Activated CD4-positive, alpha-beta T cell treated with anti-CD3 and anti-CD28 coated beads, Interleukin-2, amount 10 ng/mL, durations not matched to agents 7 days and 5 days (primary cell): ENCODE results near the gene LOXL3. TPM values are rescaled to one million over a fixed set of nuclear protein-coding genes. Genes with fewer than 3 reads are reported as not detected.

ENCODE experiments used
- CTCF ChIA-PET: fragments of 350-600 bp; sonication (Branson Sonifier 250); formaldehyde crosslinking; loops from one replicate; lab custom pipeline; 2021; ENCODE audit warnings: antibody characterized with exemption; lab: Charles Lee
- POLR2A ChIA-PET: fragments of 350-600 bp; sonication (Branson Sonifier 250); formaldehyde crosslinking; loops from one replicate; lab custom pipeline; 2021; ENCODE audit warnings: antibody characterized with exemption; lab: Charles Lee
- DNase-seq: peaks from one replicate; pipeline ENCODE4 v3.0.0-alpha.2; 2020
- H3K27ac Mint-ChIP-seq: one replicate; pipeline ENCODE4 v1.8.0; 2021; ENCODE audit warnings: mild to moderate bottlenecking, moderate library complexity, mixed read lengths
- H3K27me3 Mint-ChIP-seq: one replicate; pipeline ENCODE4 v1.8.0; 2021; ENCODE audit warnings: mixed read lengths
- H3K36me3 Mint-ChIP-seq: one replicate; pipeline ENCODE4 v1.8.0; 2021; ENCODE audit warnings: low read depth, mixed read lengths
- H3K4me1 Mint-ChIP-seq: one replicate; pipeline ENCODE4 v1.8.0; 2021; ENCODE audit warnings: mixed read lengths
- H3K4me3 Mint-ChIP-seq: one replicate; pipeline ENCODE4 v1.8.0; 2021; ENCODE audit warnings: mild to moderate bottlenecking, moderate library complexity, mixed read lengths
- H3K9me3 Mint-ChIP-seq: one replicate; pipeline ENCODE4 v1.8.0; 2021; ENCODE audit warnings: mixed read lengths
- total RNA-seq, 2 experiments: library from RNA; stranded (reverse); gene quantifications; one replicate each; pipeline ENCODE4 v1.2.3, GENCODE V29; 2021

The LOXL3 gene
- total RNA-seq, 2 experiments from 2014 or later: 0.12 to 0.15 TPM

- Mint-ChIP-seq H3K9me3 (peaks cover 5% of the 10 kb centered on the region), H3K36me3 (peaks cover 47% of the 10 kb centered on the region), H3K4me1 (peaks cover 57% of the 10 kb centered on the region), H3K27me3 (no peaks in the 10 kb centered on the region), H3K4me3 (peak within 1 kb of the TSS; percentile 98), H3K27ac (peak within 1 kb of the TSS; percentile 97)
- DNase-seq: peak; percentile 92
- POLR2A ChIA-PET: interaction anchor here (0.6 to 0.8 kb wide), 3 partner anchors 44 to 139 kb away, joined by 3 to 5 read pairs (median 3); partner anchors contain the start of gene INO80B
- CTCF ChIA-PET: interaction anchor here (0.5 to 3.6 kb wide), 23 partner anchors 9 to 280 kb away, joined by 3 to 16 read pairs (median 3); partner anchors contain the start of genes CCDC142, TTC31 and WBP1
Observed at GRCh38 chr2:74529357-74530238, 24.1 kb downstream of the LOXL3 start, which contains the start of the genes AUP1 and HTRA2. Gene AUP1, minus strand, starts transcription at chr2:74529706. Its CDS starts 77 bp downstream, at chr2:74529629. Gene HTRA2, plus strand, starts transcription at chr2:74529933. Its CDS starts 74 bp downstream, at chr2:74530007.

DNA sequence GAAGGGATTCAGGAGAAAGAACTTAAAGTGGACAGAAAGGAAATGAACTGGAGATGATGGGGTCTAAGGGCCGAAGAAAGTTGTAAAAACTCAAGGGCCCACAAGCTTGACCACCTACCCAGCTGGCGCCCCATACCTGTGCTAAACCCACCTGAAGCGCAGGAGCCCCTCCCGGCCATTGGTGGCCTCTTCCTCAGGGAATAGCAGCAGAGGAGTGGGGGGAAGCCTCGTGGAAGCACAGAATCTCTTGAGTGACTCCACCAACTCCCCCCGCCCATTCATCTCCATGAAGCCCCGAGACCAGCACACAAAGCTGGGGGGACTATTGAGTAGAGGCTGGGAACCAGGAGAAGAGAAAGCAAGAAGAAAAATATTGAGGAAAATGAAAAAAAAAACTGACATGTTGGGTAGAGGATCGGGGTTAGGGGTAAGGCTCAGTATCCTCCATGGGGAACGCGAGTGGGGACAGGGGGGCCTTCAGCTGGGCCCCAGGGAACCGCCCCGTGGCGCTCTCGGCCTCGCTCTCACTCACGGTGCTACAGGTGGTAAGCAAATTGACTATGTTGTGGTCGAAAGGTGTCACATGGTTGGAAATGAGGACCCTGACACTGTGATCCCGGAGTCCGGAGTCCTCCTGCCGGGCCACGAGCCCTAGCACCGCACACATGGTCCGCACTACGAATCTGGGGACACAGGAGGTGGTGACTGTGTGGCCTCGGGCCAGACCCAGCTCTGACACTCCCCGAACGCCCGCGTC, 25.0 kb downstream of the LOXL3 start:
- no peak for DNase-seq
- POLR2A ChIA-PET: interaction anchor here (0.8 kb wide), 1 partner anchor 138 kb away, joined by 5 read pairs; no protein-coding TSS in a partner anchor
- Mint-ChIP-seq H3K27ac (peak overlapping the region; percentile 97), H3K36me3 (peaks cover 47% of the 10 kb centered on the region), H3K4me1 (peaks cover 57% of the 10 kb centered on the region), H3K4me3 (peak overlapping the region; percentile 98), H3K27me3 (no peaks in the 10 kb centered on the region), H3K9me3 (peaks cover 5% of the 10 kb centered on the region)
- CTCF ChIA-PET: interaction anchor here (0.5 to 2.7 kb wide), 15 partner anchors 8 to 279 kb away, joined by 3 to 8 read pairs (median 3); partner anchors contain the start of genes CCDC142 and TTC31

- H3K36me3 Mint-ChIP-seq: peaks cover 47% of the 10 kb centered on the region
- H3K27ac Mint-ChIP-seq: peak overlapping the region; percentile 97
- peaks cover 5% of the 10 kb centered on the region for H3K9me3 Mint-ChIP-seq
- CTCF ChIA-PET: interaction anchor here (1.0 to 2.2 kb wide), 3 partner anchors 10 to 57 kb away, joined by 3 to 6 read pairs (median 5); no protein-coding TSS in a partner anchor
- DNase-seq: no peak
- peaks cover 56% of the 10 kb centered on the region for H3K4me1 Mint-ChIP-seq
- no peaks in the 10 kb centered on the region for H3K27me3 Mint-ChIP-seq
- H3K4me3 Mint-ChIP-seq: peak overlapping the region; percentile 98
- POLR2A ChIA-PET: no interaction called here
Observed at GRCh38 chr2:74527741-74528140, 26.0 kb downstream of the LOXL3 start.

GRCh38 chr2:74526649-74527230, 27.0 kb downstream of the LOXL3 start:
- Mint-ChIP-seq H3K4me3 (no peak overlapping the region), H3K4me1 (peaks cover 47% of the 10 kb centered on the region), H3K27me3 (peaks cover 5% of the 10 kb centered on the region), H3K27ac (no peak overlapping the region), H3K36me3 (peaks cover 39% of the 10 kb centered on the region), H3K9me3 (peaks cover 5% of the 10 kb centered on the region)
- DNase-seq: no peak
- POLR2A ChIA-PET: no interaction called here
- CTCF ChIA-PET: interaction anchor here (0.6 to 2.2 kb wide), 7 partner anchors 9 to 230 kb away, joined by 3 to 6 read pairs (median 4); partner anchors contain the start of genes CCDC142 and TTC31

GRCh38 chr2:74525717-74526648, 27.8 kb downstream of the LOXL3 start, which contains the start of gene DQX1:
Gene DQX1, minus strand, starts transcription at chr2:74526231. Its CDS starts 502 bp downstream, at chr2:74525729.
- CTCF ChIA-PET: interaction anchor here (0.6 to 2.2 kb wide), 6 partner anchors 8 to 230 kb away, joined by 3 to 6 read pairs (median 4); partner anchors contain the start of genes CCDC142 and TTC31
- Mint-ChIP-seq H3K36me3 (peaks cover 38% of the 10 kb centered on the region), H3K9me3 (peaks cover 5% of the 10 kb centered on the region), H3K27me3 (peaks cover 7% of the 10 kb centered on the region), H3K4me1 (peaks cover 40% of the 10 kb centered on the region), H3K27ac (no peak within 1 kb of the TSS), H3K4me3 (no peak within 1 kb of the TSS)
- POLR2A ChIA-PET: no interaction called here
- peak; percentile 40 for DNase-seq

GRCh38 chr2:74524955-74525716, 28.6 kb downstream of the LOXL3 start:
- Mint-ChIP-seq H3K9me3 (peaks cover 5% of the 10 kb centered on the region), H3K4me3 (no peak overlapping the region), H3K4me1 (peaks cover 35% of the 10 kb centered on the region), H3K36me3 (peaks cover 35% of the 10 kb centered on the region), H3K27me3 (peaks cover 11% of the 10 kb centered on the region), H3K27ac (no peak overlapping the region)
- ChIA-PET POLR2A (no interaction called here), CTCF (interaction anchor here (1.1 to 2.2 kb wide), 3 partner anchors 8 to 42 kb away, joined by 3 to 6 read pairs (median 3); partner anchors contain the start of genes CCDC142 and TTC31)
- no peak for DNase-seq

DNA sequence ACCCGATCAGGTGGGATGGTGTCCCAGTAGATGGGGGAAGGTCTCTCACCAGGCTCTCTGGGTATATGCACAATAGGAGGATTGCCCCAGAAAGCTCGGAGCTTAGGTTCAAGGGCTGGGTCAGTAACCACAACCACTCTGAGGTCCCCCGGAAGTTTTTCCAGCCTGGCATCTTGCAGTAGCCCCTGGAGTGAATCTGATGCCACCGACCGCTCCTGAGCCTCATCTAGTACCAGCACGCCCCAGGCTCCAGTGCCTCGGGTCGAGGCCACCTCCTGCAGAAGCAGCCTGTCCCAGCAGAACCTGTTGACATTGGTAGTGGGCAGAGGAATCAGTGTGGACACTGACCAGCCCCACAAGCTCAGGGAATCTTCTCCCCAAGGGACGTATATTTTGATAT, 29.7 kb downstream of the LOXL3 start:
- Mint-ChIP-seq H3K4me1 (peaks cover 34% of the 10 kb centered on the region), H3K9me3 (peaks cover 5% of the 10 kb centered on the region), H3K27ac (no peak overlapping the region), H3K27me3 (peaks cover 23% of the 10 kb centered on the region), H3K36me3 (peaks cover 32% of the 10 kb centered on the region), H3K4me3 (no peak overlapping the region)
- ChIA-PET CTCF (interaction anchor here (1.0 to 1.4 kb wide), 3 partner anchors 9 to 13 kb away, joined by 3 read pairs; partner anchors contain the start of gene TLX2), POLR2A (no interaction called here)
- DNase-seq: no peak

DNA sequence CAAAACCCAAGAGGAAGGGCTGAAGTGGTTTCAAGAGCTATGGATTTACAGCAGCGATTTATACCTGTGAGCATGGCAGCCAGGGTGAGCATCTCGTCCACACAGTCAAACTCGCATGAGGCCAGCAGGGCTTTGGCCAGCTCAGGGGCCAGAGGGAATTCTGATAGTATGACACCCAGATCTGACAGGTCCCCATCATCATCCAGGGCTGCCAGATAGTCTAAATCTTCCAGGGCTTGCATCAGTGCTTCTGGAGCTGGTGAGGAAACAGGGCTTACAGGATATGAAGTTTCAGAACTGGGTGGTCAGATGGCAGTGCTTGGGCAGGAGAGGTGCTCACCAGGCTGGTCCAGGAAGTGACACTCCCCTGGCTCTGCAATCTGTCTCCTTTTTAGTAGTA, 31.2 kb downstream of the LOXL3 start:
- peaks cover 18% of the 10 kb centered on the region for H3K36me3 Mint-ChIP-seq
- ChIA-PET POLR2A (no interaction called here), CTCF (interaction anchor here (0.6 to 1.7 kb wide), 8 partner anchors 9 to 39 kb away, joined by 3 to 7 read pairs (median 3); partner anchors contain the start of gene TLX2)

DNA sequence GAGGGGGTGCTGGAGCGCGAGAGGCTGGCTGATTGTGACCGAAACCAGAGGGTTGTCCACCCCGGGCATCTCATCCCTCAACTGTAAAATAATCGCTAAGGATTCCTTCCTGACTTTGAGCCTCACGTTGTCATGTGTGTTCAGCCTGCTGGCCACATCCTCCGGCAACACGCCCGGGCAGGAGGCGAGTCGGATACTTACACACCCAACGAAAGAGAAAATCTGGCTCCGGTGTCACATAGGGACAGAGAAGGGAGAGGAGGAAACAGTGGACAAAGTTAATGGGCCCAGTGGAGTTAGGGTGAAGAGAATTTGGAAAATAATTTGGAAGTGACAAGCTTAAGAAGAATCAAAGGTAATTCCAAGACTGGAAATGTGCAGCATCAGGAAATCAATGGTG, 37.1 kb downstream of the LOXL3 start:
- H3K27ac Mint-ChIP-seq: no peak overlapping the region
- H3K4me1 Mint-ChIP-seq: peaks cover 30% of the 10 kb centered on the region
- H3K4me3 Mint-ChIP-seq: peak overlapping the region; percentile 55
- no peak for DNase-seq
- no peaks in the 10 kb centered on the region for H3K9me3 Mint-ChIP-seq
- CTCF ChIA-PET: interaction anchor here (1.2 to 2.0 kb wide), 5 partner anchors 10 to 22 kb away, joined by 3 to 6 read pairs (median 4); partner anchors contain the start of genes AUP1, DQX1 and HTRA2
- POLR2A ChIA-PET: no interaction called here
- H3K27me3 Mint-ChIP-seq: peaks cover 74% of the 10 kb centered on the region
- H3K36me3 Mint-ChIP-seq: peaks cover 10% of the 10 kb centered on the region

More for the DNA sequence above, 31.2 kb downstream of the LOXL3 start:
- H3K9me3 Mint-ChIP-seq: peaks cover 5% of the 10 kb centered on the region
- H3K27ac Mint-ChIP-seq: no peak overlapping the region
- peaks cover 36% of the 10 kb centered on the region for H3K27me3 Mint-ChIP-seq
- no peak overlapping the region for H3K4me3 Mint-ChIP-seq
- DNase-seq: no peak
- H3K4me1 Mint-ChIP-seq: peaks cover 21% of the 10 kb centered on the region

DNA sequence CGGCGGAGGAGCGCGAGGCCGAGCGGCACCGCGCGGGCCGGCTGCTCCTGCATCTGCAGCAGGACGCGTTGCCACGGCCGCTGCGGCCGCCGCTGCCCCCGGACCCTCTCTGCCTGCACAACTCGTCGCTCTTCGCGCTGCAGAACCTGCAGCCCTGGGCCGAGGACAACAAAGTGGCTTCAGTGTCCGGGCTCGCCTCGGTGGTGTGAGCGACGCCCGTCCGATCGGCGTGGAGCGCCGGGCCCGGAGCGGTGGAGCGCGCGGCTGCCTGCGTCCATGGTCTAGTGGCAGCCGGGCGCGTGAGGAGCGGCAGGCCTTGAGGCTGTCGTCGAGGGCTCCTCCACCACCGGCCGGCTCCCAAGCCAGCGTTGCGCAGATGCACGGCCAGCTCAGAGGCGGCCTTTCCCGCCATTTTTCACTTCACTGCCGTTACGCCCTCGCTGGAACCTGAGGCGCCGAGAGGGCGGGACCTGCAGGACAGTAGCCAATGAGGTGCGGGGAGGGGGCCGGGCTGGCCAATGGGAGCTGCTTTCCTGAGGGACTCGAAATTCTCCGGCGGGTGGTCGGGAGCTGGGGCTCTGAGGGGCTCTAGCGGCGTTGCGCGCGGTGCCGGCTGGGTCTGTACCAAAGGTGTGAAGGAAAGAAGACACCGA, 37.6 kb downstream of the LOXL3 start:
- Mint-ChIP-seq H3K4me1 (peaks cover 32% of the 10 kb centered on the region), H3K36me3 (peaks cover 10% of the 10 kb centered on the region), H3K27ac (peak overlapping the region; percentile 56), H3K9me3 (no peaks in the 10 kb centered on the region), H3K4me3 (peak overlapping the region; percentile 55), H3K27me3 (peaks cover 79% of the 10 kb centered on the region)
- ChIA-PET CTCF (interaction anchor here (0.6 to 2.0 kb wide), 5 partner anchors 12 to 58 kb away, joined by 3 to 6 read pairs (median 4); partner anchors contain the start of genes AUP1 and HTRA2), POLR2A (no interaction called here)
- DNase-seq: peak; percentile 73
